Measurements from ENCODE around the gene NOD2.

DNA sequence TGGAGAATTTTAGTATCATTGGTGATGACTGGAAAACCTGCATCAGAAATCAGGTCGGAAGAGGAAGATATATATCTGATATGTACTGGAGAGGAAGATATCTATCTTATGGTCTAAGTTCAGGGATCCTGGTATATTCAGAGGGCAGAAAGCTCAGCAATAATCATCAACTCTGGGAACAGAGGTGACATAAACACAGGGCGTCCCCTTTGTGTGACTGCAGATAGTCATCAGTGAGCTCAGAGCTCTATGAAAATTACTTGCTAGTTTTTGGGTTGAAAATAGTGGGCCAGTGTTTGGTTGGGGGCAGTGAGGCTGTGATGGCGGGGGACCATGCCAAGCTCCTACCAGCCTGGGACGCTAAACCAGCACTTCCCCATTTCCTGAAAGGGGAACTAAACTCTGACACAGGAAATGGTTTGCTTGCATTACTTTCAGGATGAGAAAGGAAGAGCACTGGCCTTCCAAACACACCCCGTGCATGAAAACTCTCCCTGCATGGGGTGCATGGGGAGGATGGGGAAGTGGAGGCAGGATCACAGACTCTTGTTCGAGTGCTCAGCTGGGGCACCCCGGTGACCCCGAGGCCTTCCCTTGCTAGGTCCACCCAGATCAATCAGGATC lies 15.8 kb downstream of the NOD2 start:
- TF ChIP-seq CTCF (IDR thresholded peaks at IDR 0.05) (no peak), POLR2A (IDR thresholded peaks at IDR 0.05) (no peak), POLR2AphosphoS5 (IDR thresholded peaks at IDR 0.05) (no peak), EP300 (IDR thresholded peaks at IDR 0.05; ENCODE audit: low read depth) (no peak)

Measured in transverse colon (tissue), 4 donors.